Measurements from ENCODE around the gene ZNF580.

ZNF580 gene, protein sequence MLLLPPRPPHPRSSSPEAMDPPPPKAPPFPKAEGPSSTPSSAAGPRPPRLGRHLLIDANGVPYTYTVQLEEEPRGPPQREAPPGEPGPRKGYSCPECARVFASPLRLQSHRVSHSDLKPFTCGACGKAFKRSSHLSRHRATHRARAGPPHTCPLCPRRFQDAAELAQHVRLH

DNA sequence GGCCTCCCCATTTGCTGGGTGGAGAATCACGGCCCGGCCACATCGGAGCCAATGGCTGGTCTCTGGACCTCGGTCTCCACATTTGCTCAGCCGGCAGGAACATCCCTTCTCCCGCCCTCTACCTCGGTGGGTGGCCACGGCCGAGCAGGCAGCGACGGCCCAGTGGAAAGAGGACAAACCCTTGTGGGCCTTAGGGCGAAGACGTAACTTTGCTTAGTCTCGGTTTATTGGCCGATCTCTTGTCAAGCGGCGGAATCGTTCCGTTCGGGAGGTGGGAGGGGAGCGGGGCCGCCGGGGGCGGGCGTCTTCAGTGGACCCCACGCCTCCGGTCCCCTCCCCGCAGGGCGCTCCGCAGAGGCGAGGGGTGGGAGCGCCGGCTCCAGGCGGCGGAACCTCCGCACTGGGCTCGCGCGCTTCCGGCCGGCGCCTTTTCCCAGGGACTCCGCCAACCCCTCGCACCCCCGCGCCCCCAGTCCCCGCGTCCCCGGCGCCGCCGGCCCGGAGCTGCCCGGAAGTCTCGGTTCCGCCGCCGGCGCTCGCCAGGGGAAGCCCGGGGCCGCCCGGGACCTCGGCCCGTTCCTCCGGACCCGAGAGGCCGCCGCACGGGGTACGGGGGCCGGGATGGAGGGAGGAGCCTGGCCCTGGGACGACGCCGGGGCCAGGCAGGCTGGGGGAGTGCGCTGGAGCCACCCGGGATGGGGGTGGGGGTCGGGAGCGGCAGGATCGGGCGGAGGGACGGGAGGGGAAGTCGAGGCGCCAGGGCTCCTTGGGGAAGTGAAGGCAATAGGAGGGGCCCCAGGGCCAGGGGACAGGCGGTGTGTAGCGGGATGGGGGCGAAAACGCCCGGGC lies at the start of gene ZNF580:
TSS of gene ZNF580 (plus strand) at position 426 of the 849 bp plus-strand sequence. CDS start 1,507 bp downstream, outside the sequence.
- peak; percentile 46 for DNase-seq (ENCODE audit: low read depth)

DNA sequence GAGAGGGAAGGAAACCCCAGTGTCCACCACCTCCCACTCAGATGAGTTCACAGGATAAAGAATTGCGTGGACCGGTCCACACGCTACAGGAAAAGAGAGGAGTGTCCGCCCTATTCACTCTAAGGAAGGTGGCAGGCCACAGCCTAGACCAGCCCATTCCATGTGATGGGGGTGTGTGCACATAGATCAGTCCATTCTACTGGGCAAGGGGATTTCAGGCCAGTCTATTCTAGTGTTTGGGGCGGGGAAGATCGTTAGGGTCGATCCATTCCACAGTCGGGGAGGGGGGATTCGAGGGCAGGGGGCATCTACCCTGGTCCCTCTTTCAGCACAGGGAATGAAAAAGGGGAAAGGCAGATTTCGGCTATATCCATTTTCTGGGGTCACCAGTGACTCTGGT lies 49.2 kb upstream of the ZNF580 start:
- DNase-seq (ENCODE audit: low read depth) = no peak

- DNase-seq (ENCODE audit: low read depth) = no peak
Observed at GRCh38 chr19:55592391-55593090, 48.3 kb upstream of the ZNF580 start.

DNA sequence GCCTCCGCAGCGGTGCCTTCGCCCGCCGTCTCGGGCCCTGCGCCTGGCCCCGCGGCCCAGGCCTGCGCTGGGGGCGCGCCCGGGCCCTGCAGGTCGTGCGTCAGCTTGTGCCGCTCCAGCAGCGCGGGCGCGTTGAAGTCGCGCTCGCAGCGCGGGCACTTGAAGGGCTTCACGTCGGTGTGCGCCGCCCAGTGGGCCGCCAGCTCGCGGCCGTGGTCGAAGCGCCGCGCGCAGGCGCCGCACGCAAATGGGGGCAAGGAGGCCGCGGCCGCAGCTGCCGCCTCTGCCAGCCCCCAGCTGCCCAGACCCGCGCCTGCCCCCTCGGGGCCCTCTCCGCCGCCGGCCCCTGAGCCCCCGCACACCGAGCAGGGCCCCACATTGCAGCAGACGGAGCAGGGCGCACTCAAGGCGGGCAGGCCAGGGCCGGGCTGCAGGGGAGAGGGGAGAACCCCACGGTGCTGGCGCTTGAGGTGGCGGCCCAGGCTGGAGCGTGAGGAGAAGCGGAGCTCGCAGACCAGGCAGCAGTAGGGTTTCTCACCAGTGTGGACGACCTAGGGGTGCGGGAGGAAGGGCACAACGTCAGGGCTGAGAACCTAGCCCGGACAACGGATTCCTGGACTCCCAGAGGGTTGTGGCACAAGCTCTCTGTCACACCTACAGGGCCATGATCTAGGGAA lies 47.6 kb upstream of the ZNF580 start:
- no peak for DNase-seq (ENCODE audit: low read depth)

- no peak for DNase-seq (ENCODE audit: low read depth)
Observed at GRCh38 chr19:55594996-55595545, 45.7 kb upstream of the ZNF580 start.

- no peak for DNase-seq (ENCODE audit: low read depth)
Observed at GRCh38 chr19:55596304-55596703, 44.5 kb upstream of the ZNF580 start.

GRCh38 chr19:55597501-55597921 lies 43.3 kb upstream of the ZNF580 start:
- DNase-seq (ENCODE audit: low read depth) = no peak

DNA sequence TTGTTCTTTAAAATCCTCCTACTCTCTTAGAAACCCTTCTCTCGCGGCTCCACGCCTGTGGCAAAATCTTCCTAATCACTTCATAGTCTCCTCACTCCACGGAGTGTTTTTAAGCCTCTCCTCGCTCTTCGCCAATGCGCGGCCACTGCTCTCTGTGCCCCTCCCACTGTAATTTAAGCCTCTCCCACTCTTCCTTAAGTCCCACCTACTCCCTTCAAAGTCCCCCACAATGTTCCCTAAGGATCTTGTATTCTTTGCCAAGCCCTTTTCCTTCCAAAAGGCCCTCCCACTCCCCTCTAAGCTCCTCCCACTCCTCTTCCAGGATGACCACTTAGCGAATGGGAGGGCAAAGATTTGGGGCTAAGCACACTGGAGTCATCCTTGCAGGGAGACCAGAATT lies 42.8 kb upstream of the ZNF580 start:
- no peak for DNase-seq (ENCODE audit: low read depth)

- DNase-seq (ENCODE audit: low read depth) = peak; percentile 85
Observed at GRCh38 chr19:55598719-55599467, 41.9 kb upstream of the ZNF580 start.

DNA sequence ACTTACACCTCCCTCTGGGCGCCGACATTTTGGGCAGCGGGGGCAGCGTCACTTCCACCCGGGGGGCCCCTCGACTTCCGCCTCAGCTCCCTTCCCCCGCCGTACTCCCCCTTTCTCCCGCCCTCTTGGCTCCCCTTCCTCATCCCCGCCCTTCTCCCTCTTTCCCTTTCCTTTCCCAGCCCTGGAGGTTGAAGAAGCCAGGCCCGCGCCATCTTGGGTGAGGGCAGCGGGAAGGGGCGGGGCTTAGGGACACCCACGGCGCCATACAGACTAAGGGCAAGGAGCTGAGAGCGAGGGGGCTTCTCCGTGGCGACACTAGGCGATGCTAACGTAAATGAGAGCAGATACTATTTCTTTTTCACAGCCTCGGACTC lies 41.3 kb upstream of the ZNF580 start, which contains the start of gene FIZ1:
TSS of gene FIZ1 (minus strand) at position 50 of the 374 bp plus-strand sequence. CDS start 1,652 bp downstream, outside the sequence.
- peak; percentile 94 for DNase-seq (ENCODE audit: low read depth)

DNA sequence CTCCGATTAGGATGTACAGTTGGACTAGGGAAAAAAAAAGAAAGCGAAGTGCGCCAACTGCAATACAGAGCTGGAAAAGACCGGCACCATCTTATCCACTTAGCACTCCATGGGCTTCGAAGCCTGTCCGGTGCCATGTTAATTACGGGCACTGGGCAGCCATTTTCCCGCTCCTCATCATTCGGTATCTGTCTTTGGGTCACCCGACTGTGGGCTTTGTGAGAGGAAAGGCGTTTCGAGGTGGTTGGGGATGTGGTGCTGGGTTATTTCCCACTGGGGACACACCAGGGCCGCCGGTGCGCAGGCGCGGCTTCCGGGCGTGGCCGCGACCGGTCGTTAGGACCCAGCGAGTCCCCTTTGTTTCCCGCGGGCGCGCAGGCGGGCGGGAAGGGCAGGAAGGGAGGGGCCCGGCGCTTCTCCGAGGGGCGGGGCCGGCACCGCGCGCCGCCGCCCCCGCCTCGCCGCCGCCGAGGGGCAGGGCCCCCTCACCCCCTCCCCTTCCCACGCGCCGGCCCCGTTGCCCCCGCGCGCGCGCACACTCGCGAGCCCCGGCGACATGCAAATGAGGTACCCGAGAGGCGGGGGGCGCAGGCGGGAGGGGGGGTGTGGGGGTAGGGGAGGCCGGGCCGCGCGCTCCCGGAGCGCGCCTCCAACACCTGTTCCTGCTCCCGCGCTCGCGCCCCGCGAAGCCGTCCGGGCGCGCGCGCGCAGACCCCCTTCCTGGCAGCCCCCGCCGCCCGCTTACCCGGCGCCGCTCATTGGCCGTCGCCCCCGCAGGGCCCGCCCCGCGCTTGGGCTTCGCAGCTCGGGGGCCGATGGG lies 40.8 kb upstream of the ZNF580 start, which contains the start of gene ZNF524:
TSS of gene ZNF524 (plus strand) at position 447 of the 820 bp plus-strand sequence. CDS start 1,825 bp downstream, outside the sequence.
- DNase-seq (ENCODE audit: low read depth) = peak; percentile 74

DNA sequence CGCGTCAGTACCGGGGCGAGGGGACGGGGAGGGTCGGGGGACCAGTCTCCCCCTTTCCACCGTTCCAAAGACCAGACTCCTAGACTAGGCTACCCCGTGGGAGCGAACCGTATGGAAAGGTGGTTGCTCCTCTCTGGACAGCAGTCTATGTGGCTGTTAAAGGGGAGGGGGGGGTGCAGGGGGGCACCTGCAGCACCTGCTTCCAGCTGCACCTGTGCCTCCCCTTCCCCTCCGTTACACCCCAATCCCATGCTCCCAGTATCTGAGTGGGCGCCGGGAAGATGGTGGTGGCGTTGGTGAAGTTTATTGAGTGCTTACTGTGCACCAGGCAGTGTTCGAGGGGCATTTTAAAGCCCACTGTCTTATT lies 40.2 kb upstream of the ZNF580 start:
- DNase-seq (ENCODE audit: low read depth) = no peak

DNA sequence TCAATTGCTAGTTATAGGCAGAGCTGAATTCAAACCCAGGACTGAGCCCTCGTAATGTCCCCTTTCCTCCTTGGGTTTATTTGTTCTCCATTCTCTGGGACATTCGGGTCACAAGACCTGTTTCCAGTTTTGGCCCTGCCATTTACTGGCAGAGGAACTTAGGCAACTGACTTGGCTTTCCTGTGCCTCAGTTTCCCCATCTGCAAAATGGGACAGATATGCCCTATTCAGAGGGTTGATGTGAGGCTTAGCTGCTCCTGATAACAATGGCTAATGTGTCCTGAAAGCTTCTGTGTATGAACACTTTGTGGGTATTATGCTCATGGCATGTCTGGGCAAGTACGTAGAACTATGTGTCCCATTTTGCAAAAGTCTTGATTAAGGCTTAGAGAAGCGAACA lies 39.7 kb upstream of the ZNF580 start:
- no peak for DNase-seq (ENCODE audit: low read depth)

DNA sequence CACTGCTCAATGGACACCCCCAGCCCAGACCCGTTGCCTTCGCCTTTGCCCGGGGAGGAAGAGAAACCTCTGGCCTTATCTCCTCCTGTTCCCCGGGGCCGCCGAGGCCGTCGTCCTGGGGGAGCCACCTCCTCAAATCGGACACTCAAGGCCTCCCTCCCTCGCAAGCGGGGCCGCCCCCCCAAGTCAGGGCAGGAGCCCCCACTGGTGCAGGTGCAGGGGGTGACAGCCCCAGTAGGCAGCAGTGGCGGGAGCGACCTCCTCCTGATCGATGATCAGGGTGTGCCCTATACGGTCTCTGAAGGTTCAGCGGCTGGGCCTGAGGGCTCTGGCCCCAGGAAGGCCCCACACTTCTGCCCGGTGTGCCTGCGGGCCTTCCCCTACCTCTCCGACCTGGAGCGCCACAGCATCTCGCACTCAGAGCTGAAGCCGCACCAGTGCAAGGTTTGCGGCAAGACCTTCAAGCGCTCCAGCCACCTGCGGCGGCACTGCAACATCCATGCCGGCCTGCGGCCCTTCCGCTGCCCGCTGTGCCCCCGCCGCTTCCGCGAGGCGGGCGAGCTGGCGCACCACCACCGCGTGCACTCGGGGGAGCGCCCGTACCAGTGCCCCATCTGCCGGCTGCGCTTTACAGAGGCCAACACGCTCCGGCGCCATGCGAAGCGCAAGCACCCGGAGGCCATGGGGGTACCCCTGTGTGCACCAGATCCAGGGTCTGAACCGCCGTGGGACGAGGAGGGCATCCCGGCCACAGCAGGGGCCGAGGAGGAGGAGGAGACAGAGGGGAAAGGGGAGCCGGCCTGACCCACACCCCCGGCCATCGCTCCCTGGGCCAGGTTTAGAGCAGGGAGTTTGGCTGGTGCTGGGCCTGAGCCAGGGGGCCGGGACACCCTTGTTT lies 38.4 kb upstream of the ZNF580 start:
- no peak for DNase-seq (ENCODE audit: low read depth)

DNA sequence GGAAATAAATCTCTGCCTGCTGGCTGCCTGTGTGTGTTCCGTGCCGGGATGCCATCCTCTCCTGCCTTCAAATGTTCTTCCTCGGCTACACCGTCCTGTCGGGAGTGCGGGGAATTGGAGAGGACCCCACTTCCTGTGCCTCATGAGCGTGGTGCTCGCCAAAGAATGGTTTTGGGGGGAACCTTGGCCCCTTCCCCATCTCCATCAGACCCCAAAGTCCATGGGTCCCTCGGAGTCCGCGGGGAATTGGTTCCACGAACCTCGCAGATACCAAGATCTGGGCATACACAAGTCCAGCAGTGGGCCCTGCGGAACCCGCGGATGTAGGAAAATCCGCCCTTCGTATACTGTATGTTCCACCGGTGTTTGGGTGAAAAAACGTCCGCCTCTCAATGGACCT lies 37.7 kb upstream of the ZNF580 start:
- no peak for DNase-seq (ENCODE audit: low read depth)

DNA sequence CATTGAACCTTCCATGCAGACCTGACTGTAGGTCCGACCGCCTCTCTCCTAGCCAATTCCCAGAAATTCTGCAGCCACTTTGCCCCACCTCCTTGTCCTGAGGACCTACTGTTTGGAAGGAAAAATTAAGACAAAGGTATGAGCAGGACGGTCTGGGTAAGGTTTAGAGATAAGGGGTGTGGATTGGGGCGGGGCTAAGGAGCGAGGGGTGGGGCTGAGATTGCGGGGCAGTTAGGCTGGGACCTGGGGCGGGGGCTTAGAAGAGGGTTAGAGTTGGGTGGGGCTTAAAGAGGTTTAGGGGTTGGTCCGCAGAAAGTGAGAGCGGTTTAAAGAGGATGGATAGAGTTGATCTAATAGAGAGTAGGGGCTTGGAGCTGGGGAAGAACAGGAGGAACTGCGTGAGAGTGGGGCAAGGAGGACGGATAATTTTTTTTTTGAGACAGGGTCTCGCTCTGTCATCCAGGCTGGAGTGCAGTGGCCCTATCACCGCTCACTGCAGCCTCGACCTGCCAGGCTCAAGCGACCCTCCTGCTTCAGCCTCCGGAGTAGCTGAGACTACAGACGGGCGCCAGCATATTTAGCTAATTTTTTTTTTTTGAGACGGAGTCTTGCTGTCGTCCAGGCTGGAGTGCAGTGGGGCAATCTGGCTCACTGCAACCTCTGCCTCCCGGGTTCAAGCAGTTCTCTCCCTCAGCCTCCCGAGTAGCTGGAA lies 37.1 kb upstream of the ZNF580 start:
- no peak for DNase-seq (ENCODE audit: low read depth)

DNA sequence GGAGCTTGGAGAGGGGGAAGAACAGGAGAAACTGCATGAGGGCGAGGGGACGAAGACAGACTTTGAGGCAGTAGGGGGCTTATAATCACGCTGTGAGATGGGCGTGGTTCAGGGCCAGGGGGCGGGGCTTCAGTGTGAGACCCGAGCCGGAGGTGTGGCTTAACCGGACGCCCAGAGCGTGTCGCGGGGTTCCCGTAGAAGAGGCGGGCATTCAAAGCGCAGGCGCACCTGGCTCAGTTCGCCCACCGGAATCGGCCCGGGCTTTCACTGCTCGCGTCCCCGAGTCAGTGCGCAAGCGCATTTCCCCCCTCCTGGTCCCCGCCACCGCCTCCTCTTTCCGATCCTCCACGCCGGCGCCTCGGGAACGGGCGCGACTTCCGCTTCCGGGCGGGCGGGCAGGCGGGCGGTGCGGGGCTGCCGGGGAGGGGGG lies 35.6 kb upstream of the ZNF580 start:
- peak; percentile 98 for DNase-seq (ENCODE audit: low read depth)
